GM12873 (cell line): ENCODE data around the gene TVP23A.

Experiments used
- CTCF ChIP-seq: IDR thresholded peaks from 2 replicates; pipeline ENCODE4 v1.5.1; 2012; ENCODE audit warnings: low read depth, mild to moderate bottlenecking, moderate library complexity, low read length, control low read depth; ENCODE audit not compliant: insufficient read depth; ENCODE audit errors: missing control alignments

Gene TVP23A

GRCh38 chr16:10817963-10818941, at the start of gene TVP23A:
TSS of gene TVP23A (minus strand) at chr16:10818794. CDS start at chr16:10818493, 301 bp downstream.
- no peak for TF ChIP-seq CTCF

DNA sequence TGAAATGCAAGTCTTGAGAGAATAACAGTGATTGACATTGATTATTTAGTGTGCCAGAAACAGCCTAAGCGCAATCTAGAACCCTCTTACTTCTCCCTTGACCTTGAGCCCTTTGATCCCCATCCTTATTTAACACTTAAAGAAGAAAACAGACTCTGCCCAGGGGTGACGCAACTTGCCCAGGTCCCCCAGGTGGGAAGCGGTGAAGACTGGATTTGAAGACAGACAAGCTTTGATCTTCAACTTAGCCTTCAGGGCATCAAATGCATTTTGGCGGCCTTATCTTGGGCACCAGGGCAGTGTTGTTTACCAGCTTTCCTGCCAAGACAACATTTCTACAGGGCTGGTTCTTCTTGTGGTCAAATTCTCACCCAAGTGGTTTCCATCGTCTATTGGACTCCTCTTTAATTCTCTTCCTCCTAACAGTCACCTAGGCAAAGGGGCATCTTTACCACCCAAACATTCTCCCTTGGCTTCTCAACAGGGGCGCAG, 49.6 kb upstream of the TVP23A start:
- TF ChIP-seq CTCF: no peak

- no peak for TF ChIP-seq CTCF
These were observed 48.6 kb upstream of the TVP23A start for GRCh38 chr16:10867199-10867598.

DNA sequence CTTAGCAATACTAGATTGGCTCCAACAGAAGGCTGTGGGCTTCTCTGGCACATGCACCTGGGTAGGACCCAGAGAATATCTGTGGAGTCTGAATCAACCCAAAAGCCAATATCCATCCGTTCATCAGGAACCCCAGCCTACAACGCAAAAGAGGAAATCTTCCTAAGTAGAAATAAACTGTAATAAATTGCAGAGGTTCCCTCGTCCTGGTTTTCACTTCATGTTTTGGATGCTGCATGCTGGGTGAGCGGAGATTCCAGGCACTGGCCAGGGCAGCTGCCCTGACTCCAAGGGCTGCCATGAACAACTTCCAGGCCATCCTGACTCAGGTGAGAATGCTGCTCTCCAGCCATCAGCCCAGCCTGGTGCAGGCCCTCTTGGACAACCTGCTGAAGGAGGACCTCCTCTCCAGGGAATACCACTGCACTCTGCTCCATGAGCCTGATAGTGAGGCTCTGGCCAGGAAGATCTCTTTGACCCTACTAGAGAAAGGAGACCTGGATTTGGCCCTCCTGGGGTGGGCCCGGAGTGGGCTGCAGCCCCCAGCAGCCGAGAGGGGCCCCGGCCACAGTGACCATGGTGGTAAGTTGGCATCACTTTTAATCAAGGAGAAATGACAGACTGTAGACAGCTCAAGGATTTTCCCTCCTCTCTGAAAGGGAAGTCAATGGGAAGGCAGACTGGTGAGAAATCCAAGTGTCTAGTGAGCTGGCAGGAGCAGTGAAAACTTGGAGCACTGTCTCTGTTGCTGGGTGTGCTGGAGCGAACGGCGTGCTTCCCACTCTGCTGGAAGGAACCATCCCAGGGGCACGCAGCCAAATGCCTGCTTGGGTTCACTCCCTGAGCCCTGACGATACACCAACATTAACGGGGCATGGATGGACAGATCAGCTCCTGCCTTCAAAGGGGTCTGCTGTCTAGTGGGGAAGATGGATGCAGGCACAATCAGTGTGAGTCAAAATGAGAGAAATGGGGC, 47.7 kb upstream of the TVP23A start:
- no peak for TF ChIP-seq CTCF

- TF ChIP-seq CTCF: no peak
These were observed 43.8 kb upstream of the TVP23A start for GRCh38 chr16:10862438-10862837.

- no peak for TF ChIP-seq CTCF
These were observed 41.1 kb upstream of the TVP23A start for GRCh38 chr16:10859658-10860057.
